ENCODE measurements around the gene COL23A1. TPM values are rescaled to one million over a fixed set of nuclear protein-coding genes. Genes with fewer than 3 reads are reported as not detected.

The COL23A1 gene
- total and polyA plus RNA-seq, 2 of the 8 experiments (the other 6 are each of a cell fraction or from before 2014, with no cell fraction given), result 3.1 to 4.7 TPM

DNA sequence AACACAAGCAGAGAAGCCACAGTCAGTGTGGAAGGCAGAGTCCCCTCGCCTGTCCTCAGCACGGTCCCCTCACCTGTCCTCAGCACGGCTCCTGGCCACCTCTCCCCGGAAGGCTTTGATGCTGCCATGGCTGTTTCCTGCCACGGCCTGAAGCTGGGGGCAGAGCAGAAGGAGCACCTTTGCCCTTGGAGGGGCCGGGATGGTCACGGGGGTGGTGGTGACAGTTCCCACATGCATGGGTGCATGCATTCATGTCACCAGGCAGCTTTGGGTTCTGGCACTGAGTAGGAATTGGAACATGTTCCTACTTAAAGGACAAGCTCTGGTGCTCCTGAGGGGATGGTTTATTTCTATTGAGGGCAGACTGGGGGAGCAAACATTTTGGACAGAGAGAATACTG lies 299.8 kb downstream of the COL23A1 start:
- Histone ChIP-seq H3K9me3 (ENCODE audit: insufficient read depth in 2 of 2, low read depth in 1 of 2, low read length in 1 of 2) (no peaks in the 10 kb centered on the region; a peak in 1 of 4 replicates), H3K4me1 (replicated peaks in 1 of 4; ENCODE audit: control insufficient read depth in 3 of 4, insufficient read depth in 4 of 4, low read length in 3 of 4) (peaks cover 0 to 4% (median 0%) of the 10 kb centered on the region in 4 experiments; a peak in 1 of 7 replicates), H2AFZ (ENCODE audit: low read length) (no peak overlapping the region), H3K4me3 (ENCODE audit: extremely low read depth in 1 of 4, insufficient read depth in 2 of 4, low read depth in 3 of 4, low read length in 4 of 4) (no peak overlapping the region), H4K8ac (ENCODE audit: extremely low read depth, insufficient read depth, low read length) (no peak overlapping the region), H2BK5ac (ENCODE audit: low read depth, low read length) (no peak overlapping the region), H3K4ac (replicated peaks; ENCODE audit: insufficient read length, low read depth, low read length) (no peak overlapping the region), H3K18ac (ENCODE audit: extremely low read depth, low read length) (no peak overlapping the region), H2BK20ac (ENCODE audit: low read length) (no peak overlapping the region), H2BK120ac (replicated peaks; ENCODE audit: low read depth, low read length) (no peak overlapping the region), H3K56ac (replicated peaks; ENCODE audit: insufficient read length, low read depth, low read length) (no peak overlapping the region), H3K9ac (replicated peaks in 1 of 4; ENCODE audit: extremely low read depth in 1 of 4, low read depth in 3 of 4, low read length in 3 of 4) (no peak overlapping the region), H2BK15ac (ENCODE audit: low read length) (no peak overlapping the region), H3K23me2 (ENCODE audit: low read depth, low read length) (no peaks in the 10 kb centered on the region), H3K79me2 (ENCODE audit: control insufficient read depth in 1 of 2, insufficient read depth in 2 of 2, low read length in 2 of 2) (no peaks in the 10 kb centered on the region), H4K91ac (replicated peaks; ENCODE audit: insufficient read length, low read length) (no peak overlapping the region), H3K27ac (ENCODE audit: low read depth, low read length) (no peak overlapping the region), H3K27me3 (replicated peaks in 1 of 4; ENCODE audit: control insufficient read depth in 3 of 4, extremely low read depth in 1 of 4, insufficient read depth in 3 of 4, low read length in 3 of 4) (no peaks in the 10 kb centered on the region; a peak in 1 of 7 replicates), H3K23ac (ENCODE audit: insufficient read length) (no peak overlapping the region), H4K5ac (ENCODE audit: insufficient read length, low read depth, low read length) (no peak overlapping the region), H3K14ac (ENCODE audit: insufficient read length) (no peak overlapping the region), H3K36me3 (ENCODE audit: control insufficient read depth in 2 of 4, insufficient read depth in 4 of 4, low read length in 3 of 4) (no peaks in the 10 kb centered on the region), H3K79me1 (ENCODE audit: low read depth, low read length) (no peaks in the 10 kb centered on the region), H4K20me1 (replicated peaks in 1 of 2; ENCODE audit: control insufficient read depth in 1 of 2, insufficient read depth in 2 of 2, low read length in 2 of 2) (peaks cover 0 to 2% of the 10 kb centered on the region in 2 experiments), H2AK5ac (ENCODE audit: low read depth, low read length) (no peak overlapping the region), H2BK12ac (ENCODE audit: low read depth, low read length) (no peak overlapping the region), H3K4me2 (ENCODE audit: insufficient read depth in 1 of 2, low read depth in 2 of 2, low read length in 2 of 2) (no peak overlapping the region)
- no peak for TF ChIP-seq SIN3A (conservative IDR thresholded peaks at IDR 0.05 in 1 of 2, IDR thresholded peaks at IDR 0.05 in 1 of 2; ENCODE audit: low read depth in 1 of 2, low read length in 2 of 2)
- TF ChIP-seq, protein P1, sequence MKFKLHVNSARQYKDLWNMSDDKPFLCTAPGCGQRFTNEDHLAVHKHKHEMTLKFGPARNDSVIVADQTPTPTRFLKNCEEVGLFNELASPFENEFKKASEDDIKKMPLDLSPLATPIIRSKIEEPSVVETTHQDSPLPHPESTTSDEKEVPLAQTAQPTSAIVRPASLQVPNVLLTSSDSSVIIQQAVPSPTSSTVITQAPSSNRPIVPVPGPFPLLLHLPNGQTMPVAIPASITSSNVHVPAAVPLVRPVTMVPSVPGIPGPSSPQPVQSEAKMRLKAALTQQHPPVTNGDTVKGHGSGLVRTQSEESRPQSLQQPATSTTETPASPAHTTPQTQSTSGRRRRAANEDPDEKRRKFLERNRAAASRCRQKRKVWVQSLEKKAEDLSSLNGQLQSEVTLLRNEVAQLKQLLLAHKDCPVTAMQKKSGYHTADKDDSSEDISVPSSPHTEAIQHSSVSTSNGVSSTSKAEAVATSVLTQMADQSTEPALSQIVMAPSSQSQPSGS (IDR thresholded peaks at IDR 0.05; ENCODE audit: low read length), result no peak
- CTCF ChIA-PET (ENCODE audit: partially characterized antibody), result interaction anchor here (0.8 to 2.1 kb wide), 4 partner anchors 10 to 171 kb away, joined by 3 to 6 read pairs (median 5); no protein-coding TSS in a partner anchor
- POLR2A ChIA-PET (ENCODE audit: partially characterized antibody), result no interaction called here
- DNase-seq (ENCODE audit: low read depth in 1 of 2, low spot score in 2 of 2), result no peak
- 80% methylated on average over 4 of the region's 7 CpGs; no CpG with 5 or more reads in 1 of the 2 experiments for WGBS, 2 experiments (ENCODE audit: extremely low coverage in 1 of 2, insufficient coverage in 1 of 2, insufficient read length in 1 of 2, insufficient replicate concordance in 2 of 2, low coverage in 1 of 2, low lambda C conversion rate in 2 of 2, missing lambda C conversion rate in 1 of 2)
- FAIRE-seq, result no peak

Data from H1 (cell line).